ENCODE measurements around the gene ENTPD7. TPM values are rescaled to one million over a fixed set of nuclear protein-coding genes. Genes with fewer than 3 reads are reported as not detected.
A peak's percentile ranks its signal among the peaks of the same experiment; 100 is the strongest.
"Not testable (repeated sequence)": the region's sequence is repeated elsewhere in the genome, so short reads cannot be mapped to it uniquely, and the experiment has no call there.

ENTPD7 gene
- total RNA-seq, 4 donors from 2014 or later = 3.3 to 7.5 (median 4.4) TPM

- 0% methylated on average over 62 to 69 of the region's 73 CpGs for WGBS, 2 donors
- H3K27me3 ChIP-seq = no peaks in the 10 kb centered on the region
- peak within 1 kb of the TSS; percentile 50 to 99 (median 88) for H3K4me3 ChIP-seq
- peak within 1 kb of the TSS; percentile 76 to 95 (median 94) for H3K27ac ChIP-seq
- no peaks in the 10 kb centered on the region for H3K9me3 ChIP-seq
- H3K36me3 ChIP-seq = peaks cover 0 to 38% (median 0%) of the 10 kb centered on the region in 3 donors
- TF ChIP-seq CTCF (IDR thresholded peaks at IDR 0.05) = peak in 2 of 5 experiments; percentile 19 to 31
- TF ChIP-seq EP300 (IDR thresholded peaks at IDR 0.05) = peak; percentile 71 to 94
- TF ChIP-seq POLR2A (IDR thresholded peaks at IDR 0.05) = peak; percentile 72 to 81
- peaks cover 0 to 36% (median 20%) of the 10 kb centered on the region in 4 donors for H3K4me1 ChIP-seq
- DNase-seq (ENCODE audit: low spot score in 2 of 2) = peak; percentile 89 to 92
These were observed 72.9 kb downstream of the ENTPD7 start, which contains the start of the genes COX15 and CUTC for GRCh38 chr10:99732033-99732842. COX15 (minus strand) TSS chr10:99732127; CDS start chr10:99732049, 78 bp downstream. CUTC (plus strand) TSS chr10:99732234; CDS start chr10:99732349, 115 bp downstream.

GRCh38 chr10:99733366-99733765 lies 74.1 kb downstream of the ENTPD7 start:
- Histone ChIP-seq H3K27ac (peak overlapping the region in 1 of 4 donors; percentile 4), H3K4me3 (peak overlapping the region in 2 of 4 donors; percentile 94 to 99), H3K36me3 (peaks cover 0 to 38% (median 0%) of the 10 kb centered on the region in 3 donors), H3K4me1 (peaks cover 0 to 36% (median 20%) of the 10 kb centered on the region in 4 donors), H3K27me3 (no peaks in the 10 kb centered on the region), H3K9me3 (no peaks in the 10 kb centered on the region)
- TF ChIP-seq EP300 (IDR thresholded peaks at IDR 0.05) (no peak), CTCF (IDR thresholded peaks at IDR 0.05) (no peak), POLR2A (IDR thresholded peaks at IDR 0.05) (no peak)
- 83 to 88% methylated on average over 8 of the region's 8 CpGs for WGBS, 2 donors
- no peak for DNase-seq (ENCODE audit: low spot score in 2 of 2)

- H3K27me3 ChIP-seq; H3K9me3 ChIP-seq; H3K27ac ChIP-seq; DNase-seq (ENCODE audit: low spot score in 2 of 2); H3K4me3 ChIP-seq: not testable (repeated sequence)
- 95 to 96% methylated on average over 10 of the region's 10 CpGs for WGBS, 2 donors
- Histone ChIP-seq H3K36me3 (peaks cover 0 to 39% (median 0%) of the 10 kb centered on the region in 3 donors), H3K4me1 (peaks cover 0 to 36% (median 20%) of the 10 kb centered on the region in 4 donors)
These were observed 74.8 kb downstream of the ENTPD7 start for GRCh38 chr10:99734111-99734510.

GRCh38 chr10:99740260-99740659 lies 81.0 kb downstream of the ENTPD7 start:
- TF ChIP-seq CTCF (IDR thresholded peaks at IDR 0.05) = no peak
- TF ChIP-seq POLR2A (IDR thresholded peaks at IDR 0.05) = no peak
- TF ChIP-seq EP300 (IDR thresholded peaks at IDR 0.05) = no peak
- peaks cover 0 to 91% (median 34%) of the 10 kb centered on the region in 3 donors for H3K36me3 ChIP-seq
- 98 to 99% methylated on average over 2 of the region's 2 CpGs for WGBS, 2 donors

GRCh38 chr10:99740933-99741559 lies 81.7 kb downstream of the ENTPD7 start:
- peaks cover 0 to 23% (median 0%) of the 10 kb centered on the region in 4 donors for H3K9me3 ChIP-seq
- no peaks in the 10 kb centered on the region for H3K27me3 ChIP-seq
- no peak overlapping the region for H3K4me3 ChIP-seq
- peaks cover 0 to 98% (median 37%) of the 10 kb centered on the region in 3 donors for H3K36me3 ChIP-seq
- H3K27ac ChIP-seq = no peak overlapping the region
- no peak for DNase-seq (ENCODE audit: low spot score in 2 of 2)
- TF ChIP-seq CTCF (IDR thresholded peaks at IDR 0.05) = no peak
- TF ChIP-seq EP300 (IDR thresholded peaks at IDR 0.05) = no peak
- no peak for TF ChIP-seq POLR2A (IDR thresholded peaks at IDR 0.05)
- WGBS, 2 donors = 97 to 98% methylated on average over 3 of the region's 3 CpGs
- H3K4me1 ChIP-seq = no peaks in the 10 kb centered on the region

More at GRCh38 chr10:99740260-99740659, 81.0 kb downstream of the ENTPD7 start:
- no peaks in the 10 kb centered on the region for H3K27me3 ChIP-seq
- H3K4me3 ChIP-seq = no peak overlapping the region
- H3K4me1 ChIP-seq = no peaks in the 10 kb centered on the region
- H3K27ac ChIP-seq = no peak overlapping the region
- no peak for DNase-seq (ENCODE audit: low spot score in 2 of 2)
- peaks cover 0 to 23% (median 0%) of the 10 kb centered on the region in 4 donors for H3K9me3 ChIP-seq
